ENCODE results near the gene UBAP1L. TPM values are rescaled to one million over a fixed set of nuclear protein-coding genes. Genes with fewer than 3 reads are reported as not detected.
"Not testable (repeated sequence)": the region's sequence is repeated elsewhere in the genome, so short reads cannot be mapped to it uniquely, and the experiment has no call there.

Gene UBAP1L
- total RNA-seq, 1 donor, result 1.7 TPM

GRCh38 chr15:65099336-65099735 lies 15.7 kb downstream of the UBAP1L start:
- DNase-seq (ENCODE audit: low read depth), result no peak
- no peak overlapping the region for H3K4me3 ChIP-seq (ENCODE audit: low read depth, low read length)
- no peak for TF ChIP-seq CTCF (IDR thresholded peaks at IDR 0.05; ENCODE audit: insufficient read depth, low read depth, low read length)

GRCh38 chr15:65097651-65098263 lies 17.2 kb downstream of the UBAP1L start:
- TF ChIP-seq CTCF (IDR thresholded peaks at IDR 0.05; ENCODE audit: insufficient read depth, low read depth, low read length), result no peak
- no peak for DNase-seq (ENCODE audit: low read depth)
- H3K4me3 ChIP-seq (ENCODE audit: low read depth, low read length), result no peak overlapping the region

GRCh38 chr15:65096481-65097385 lies 18.3 kb downstream of the UBAP1L start:
- H3K4me3 ChIP-seq (ENCODE audit: low read depth, low read length), result no peak overlapping the region
- no peak for DNase-seq (ENCODE audit: low read depth)
- TF ChIP-seq CTCF (IDR thresholded peaks at IDR 0.05; ENCODE audit: insufficient read depth, low read depth, low read length), result no peak

GRCh38 chr15:65095747-65096104 lies 19.3 kb downstream of the UBAP1L start:
- no peak for TF ChIP-seq CTCF (IDR thresholded peaks at IDR 0.05; ENCODE audit: insufficient read depth, low read depth, low read length)
- no peak overlapping the region for H3K4me3 ChIP-seq (ENCODE audit: low read depth, low read length)
- DNase-seq (ENCODE audit: low read depth), result no peak

- no peak for TF ChIP-seq CTCF (IDR thresholded peaks at IDR 0.05; ENCODE audit: insufficient read depth, low read depth, low read length)
- H3K4me3 ChIP-seq (ENCODE audit: low read depth, low read length), result no peak overlapping the region
- peak; percentile 44 for DNase-seq (ENCODE audit: low read depth)
Observed at GRCh38 chr15:65095011-65095746, 19.8 kb downstream of the UBAP1L start.

GRCh38 chr15:65094294-65094995 lies 20.6 kb downstream of the UBAP1L start:
- peak; percentile 46 for DNase-seq (ENCODE audit: low read depth)
- H3K4me3 ChIP-seq (ENCODE audit: low read depth, low read length), result no peak overlapping the region
- no peak for TF ChIP-seq CTCF (IDR thresholded peaks at IDR 0.05; ENCODE audit: insufficient read depth, low read depth, low read length)

GRCh38 chr15:65093793-65094170 lies 21.2 kb downstream of the UBAP1L start:
- not testable (repeated sequence) for H3K4me3 ChIP-seq (ENCODE audit: low read depth, low read length); DNase-seq (ENCODE audit: low read depth)
